ENCODE data around the gene FMO3.

Gene FMO3

DNA sequence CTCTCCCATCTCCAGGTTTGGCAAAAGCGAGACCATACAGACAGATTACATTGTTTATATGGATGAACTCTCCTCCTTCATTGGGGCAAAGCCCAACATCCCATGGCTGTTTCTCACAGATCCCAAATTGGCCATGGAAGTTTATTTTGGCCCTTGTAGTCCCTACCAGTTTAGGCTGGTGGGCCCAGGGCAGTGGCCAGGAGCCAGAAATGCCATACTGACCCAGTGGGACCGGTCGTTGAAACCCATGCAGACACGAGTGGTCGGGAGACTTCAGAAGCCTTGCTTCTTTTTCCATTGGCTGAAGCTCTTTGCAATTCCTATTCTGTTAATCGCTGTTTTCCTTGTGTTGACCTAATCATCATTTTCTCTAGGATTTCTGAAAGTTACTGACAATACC is 26.4 kb downstream of the FMO3 start:
- no peak for DNase-seq

DNA sequence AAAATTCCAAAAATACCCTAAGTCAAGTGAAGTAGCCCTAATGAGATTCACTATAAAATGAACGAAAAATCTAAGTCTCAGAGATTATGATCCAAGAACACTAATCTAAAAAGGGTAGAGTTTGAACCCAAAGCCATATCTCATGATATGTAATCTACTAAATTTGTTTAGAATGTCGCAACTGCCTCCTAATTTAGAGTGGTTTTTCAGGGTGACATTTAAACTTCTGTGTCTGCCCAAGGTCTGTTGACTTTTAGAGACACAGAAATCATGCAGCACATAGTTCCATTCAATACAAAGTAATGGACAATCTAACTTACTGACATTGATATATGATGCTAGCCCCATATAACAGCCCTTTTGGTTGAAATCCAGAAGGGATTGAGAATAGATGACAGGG is 28.9 kb downstream of the FMO3 start:
- no peak for DNase-seq

DNA sequence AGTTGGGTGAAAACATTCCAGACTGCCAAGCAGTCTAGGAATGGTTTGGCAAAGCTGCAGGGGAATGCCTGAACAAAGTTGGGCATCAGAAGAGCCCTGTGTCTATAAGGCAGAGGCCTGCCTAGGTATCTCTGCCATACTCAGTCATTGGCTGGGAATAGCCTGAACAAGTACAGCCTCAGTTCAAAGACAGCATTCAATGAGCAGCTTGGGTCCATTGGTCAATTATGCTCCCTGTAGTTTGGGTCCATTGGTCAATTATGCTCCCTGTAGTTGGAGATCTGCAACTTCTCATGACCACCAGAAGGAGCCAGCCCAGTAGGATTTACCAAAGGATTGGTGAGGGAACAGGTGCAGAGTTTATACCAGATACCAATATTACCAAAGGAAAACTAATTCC is 31.6 kb downstream of the FMO3 start:
- no peak for DNase-seq

DNA sequence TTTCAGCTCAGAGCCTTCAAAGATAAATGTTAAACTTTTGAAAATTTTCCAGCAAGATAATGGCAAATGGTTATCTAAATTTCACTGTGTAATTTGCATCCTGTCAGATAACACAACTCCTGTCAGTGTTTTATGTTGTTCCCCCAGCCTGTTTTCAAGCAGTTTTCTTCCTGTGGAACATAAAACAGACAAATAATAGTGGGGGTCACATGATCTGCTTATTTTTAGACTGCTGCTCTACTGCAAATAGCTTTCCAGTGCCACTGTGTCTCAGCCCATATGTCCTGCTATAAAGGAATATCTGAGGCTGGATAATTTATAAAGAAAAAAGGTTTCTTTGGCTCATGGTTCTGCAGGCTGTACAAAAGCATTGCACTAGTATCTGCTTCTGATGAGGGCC is 32.2 kb downstream of the FMO3 start:
- DNase-seq = no peak

DNA sequence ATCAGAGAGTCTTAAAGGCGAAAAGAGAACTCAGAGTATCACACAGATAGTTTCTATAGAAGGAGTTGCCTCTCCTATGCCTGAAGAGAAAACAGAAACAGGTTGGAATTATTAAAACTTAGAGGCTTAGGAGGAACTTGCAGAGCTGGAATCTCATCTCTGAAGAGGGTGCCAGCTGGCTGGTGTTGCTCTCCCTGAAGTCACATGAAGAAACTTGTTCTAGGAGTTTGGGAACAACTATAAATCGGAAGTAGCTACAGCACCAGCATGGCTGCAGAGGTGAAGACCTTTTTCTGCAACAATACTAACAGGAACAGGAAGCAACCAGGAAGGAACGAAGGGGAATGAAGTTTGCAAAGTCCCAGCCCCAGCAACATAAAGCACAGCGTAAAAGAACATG is 35.8 kb downstream of the FMO3 start:
- DNase-seq = no peak

DNA sequence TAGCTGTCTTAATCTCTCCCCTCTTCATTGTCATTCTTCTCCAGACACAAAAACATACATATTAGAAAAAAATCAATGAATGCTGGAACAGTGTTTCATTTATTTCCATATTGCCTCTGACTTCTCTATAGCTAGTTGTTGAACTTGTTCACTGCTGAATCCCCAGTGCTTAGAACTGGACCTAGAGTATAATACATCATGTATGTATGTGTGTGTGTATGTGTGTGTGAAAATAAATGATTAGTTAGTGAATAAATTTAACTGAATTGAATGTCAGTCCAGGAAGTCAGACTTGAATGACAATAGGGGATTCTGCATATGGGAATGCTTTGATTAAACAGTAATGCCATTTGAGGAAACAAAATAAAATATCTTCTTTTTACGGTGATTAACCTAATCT is 36.4 kb downstream of the FMO3 start:
- no peak for DNase-seq

DNA sequence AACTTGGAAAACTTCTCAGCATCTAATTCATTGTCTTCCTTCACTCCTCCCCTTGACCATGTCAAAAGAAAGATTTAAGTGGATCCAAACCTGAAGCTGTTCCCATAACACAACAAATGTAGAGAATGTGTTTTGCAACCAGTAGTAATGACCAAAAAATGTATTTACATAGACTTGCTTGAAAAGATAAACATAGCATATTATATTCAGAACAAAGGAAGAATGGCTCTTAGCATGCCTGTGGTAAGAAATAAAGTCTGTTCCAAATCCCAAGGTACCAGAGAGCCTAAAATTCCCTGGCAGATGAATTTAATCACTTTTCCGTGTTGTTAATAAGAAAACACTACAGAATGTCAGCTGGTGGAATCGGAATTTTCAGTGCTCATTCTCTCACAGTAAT is 36.8 kb downstream of the FMO3 start:
- DNase-seq = no peak

DNA sequence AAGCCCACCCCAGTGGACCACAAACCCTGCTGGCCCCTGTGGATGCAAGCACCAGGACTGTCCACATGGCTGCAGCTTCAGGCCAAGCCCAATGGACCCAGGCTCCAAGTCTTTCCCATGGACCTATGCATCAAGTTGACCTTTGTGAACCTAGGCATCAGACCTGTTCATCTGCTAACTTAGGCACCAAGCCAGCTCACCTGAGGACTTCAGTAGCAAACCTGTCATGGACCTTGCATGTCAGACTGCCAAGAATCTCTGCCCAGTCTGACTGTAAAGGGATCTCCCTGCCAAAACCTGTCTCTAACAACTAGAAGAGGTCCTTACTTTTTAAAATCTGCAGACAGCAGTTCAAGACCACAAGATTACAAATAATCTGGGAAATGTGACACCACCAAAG is 37.8 kb downstream of the FMO3 start:
- DNase-seq = no peak

DNA sequence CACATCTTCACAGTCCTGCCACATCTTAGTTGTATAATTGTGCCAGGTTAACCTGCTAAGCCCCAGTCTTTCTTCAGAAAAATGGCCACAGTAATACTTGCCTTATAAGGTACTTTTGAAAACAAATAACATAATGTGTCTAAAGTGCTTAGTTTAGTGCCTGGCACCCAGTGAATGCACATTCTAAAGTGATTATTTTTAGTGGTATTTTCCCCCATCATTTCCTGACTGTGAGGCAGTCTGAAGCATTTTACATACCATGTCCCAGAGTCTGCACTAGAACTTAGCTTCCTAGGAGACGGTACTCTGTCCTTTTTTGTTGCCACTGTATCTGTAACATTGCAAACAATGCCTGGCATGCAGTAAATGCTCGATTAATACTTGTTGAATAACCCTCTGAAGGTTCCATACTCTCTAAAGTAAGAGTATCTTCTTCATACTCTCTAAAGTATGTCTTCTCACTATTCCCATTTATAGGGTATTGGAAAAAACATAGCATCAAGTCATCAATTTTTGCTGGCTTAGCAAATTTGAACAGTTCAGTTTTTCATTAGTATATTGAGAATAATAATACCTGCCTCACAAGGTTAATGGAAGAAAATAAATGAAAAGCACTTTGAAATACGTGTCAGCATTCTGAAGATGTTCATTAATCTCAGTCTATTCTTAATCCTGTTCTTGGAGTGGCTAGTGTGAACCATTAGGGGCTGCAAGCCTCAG is 43.7 kb downstream of the FMO3 start:
- DNase-seq = no peak

DNA sequence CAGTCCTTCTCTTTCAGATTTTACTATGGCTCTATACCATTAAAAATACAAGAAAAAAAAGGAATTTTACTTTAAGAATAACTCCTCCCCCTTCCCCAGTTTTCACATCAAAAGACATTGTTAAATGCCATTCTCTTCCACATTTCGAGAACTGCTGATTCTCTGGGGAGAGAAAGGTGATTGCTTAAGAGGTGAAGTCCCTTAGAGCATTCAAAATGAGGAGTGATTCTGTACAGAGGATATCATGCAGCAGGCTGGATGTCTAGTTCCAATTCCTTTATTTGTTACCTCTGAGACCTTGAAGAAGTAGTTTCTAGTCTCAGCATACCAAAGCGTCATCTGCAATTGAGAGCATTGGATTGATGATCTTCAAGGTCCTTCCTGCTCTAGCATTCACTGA is 46.9 kb downstream of the FMO3 start:
- DNase-seq = no peak

DNA sequence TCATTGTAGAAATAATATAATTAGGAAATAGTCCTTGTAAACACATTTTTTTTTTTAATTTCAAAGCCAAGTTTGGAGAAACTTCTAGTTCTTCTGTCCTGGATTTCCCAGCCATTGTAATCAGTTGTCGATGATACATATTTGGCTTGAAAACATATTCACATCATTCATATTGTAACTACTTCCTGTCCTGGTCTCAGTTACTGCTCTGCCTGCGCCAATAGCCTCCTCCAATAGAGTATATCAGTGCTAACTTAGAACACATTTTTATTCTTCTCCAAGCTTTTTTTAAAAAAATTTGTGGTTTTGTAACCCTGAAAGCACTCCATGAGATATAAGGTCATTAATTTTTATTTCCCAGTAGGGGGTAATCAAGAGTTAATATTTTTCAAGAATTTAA is 48.3 kb downstream of the FMO3 start:
- no peak for DNase-seq

DNA sequence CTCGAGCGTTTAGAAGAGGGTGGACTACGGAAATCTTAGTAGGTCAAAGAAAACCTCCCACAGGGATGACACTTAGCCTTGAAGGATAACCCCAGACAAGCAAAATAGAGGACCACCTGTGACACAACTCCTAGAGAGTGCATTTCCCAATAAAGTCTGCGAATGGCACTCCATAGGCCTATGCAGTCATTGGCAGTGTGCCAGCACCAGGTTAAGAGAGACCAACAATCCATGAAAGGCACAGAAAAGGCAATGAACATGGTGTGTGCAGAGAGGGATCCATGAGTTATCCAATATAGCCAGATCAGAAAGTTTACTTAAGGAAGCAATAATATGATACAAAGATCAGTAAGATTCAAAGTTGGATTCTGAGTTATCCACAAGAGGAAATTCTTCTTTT is 49.2 kb downstream of the FMO3 start:
- no peak for DNase-seq

DNA sequence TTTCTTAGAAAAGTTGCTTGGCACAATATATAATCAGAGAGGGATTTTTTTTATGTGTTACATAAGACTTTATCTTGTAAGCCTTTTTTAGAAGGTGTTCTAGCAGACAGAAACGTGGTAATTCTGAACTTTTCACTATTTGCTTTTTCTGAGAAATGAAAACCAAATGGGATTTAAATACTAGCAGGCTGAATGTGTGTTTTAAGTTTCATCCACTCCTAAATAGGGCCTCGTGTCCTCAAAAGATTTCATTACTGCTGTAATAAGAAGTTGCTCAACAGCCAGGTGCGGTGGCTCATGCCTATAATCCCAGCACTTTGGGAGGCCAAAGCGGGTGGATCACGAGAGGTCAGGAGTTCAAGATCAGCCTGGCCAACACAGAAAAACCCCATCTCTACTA is 49.7 kb downstream of the FMO3 start:
- no peak for DNase-seq

DNA sequence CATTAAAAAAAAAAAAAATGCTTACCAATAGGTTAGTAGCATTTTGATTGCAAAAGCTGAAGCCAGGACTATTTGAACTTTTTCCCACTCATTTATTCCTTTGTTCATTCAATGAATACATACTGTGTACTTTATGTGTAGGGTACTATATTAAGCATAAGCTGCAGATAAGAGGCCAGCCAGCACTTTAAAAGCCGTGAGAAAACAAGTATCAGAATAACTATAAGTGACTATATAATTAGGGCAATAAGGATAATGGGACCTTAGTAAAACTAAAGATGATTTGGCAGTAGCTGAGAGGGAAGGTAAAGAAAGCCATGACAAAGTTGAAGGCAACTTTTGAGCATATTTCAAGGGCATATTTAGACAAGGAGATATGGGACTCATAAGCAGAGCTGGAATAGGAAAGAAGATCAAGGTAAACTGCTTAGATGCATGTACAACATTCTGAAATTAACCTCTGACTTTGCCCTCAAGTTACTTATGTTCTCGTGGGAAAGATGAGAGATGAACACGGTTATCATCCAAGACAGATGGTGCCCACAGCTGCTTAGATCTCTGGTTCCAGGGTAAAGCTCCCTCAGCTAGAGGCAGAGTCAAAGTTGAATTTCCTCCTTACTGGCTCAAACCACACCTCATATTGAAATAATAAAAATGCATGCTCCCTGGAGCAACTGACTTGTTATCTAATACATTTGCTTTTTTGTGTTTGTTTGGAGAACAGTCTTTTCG is 50.4 kb downstream of the FMO3 start:
- DNase-seq = no peak

DNA sequence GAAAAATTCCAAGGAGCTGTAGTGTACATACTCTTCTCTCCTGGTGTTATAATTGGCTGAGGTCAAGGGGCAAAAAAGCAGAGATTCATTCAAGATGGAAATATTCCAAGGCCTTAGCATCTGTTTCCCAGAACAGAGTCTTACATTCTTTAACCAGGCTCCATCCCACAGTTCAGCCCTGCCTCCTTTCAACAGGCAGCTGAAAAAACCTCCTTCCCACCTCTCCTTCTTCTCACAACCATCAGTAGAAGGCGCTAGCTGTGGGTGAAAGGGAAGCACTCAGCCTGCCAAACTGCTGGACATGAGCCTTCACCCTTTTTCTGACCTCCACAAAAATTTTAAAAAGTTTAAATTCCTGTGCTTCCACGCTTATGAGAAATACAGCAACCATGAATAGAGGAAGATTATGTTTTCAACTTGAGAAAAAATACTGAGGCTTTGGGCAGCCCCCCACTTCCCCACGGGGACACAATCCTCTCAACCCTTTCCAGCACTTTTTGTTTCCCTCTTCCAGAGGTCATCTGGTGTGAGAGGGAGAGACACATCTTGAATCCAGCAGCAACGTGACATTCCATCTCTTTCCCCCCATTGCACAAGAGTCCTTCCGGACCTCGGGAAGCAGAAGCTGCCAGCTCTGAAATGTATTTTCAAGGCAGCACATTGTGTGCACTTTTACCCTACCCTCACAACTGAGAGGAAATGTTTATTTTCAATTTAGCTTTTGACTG is 51.1 kb downstream of the FMO3 start:
- DNase-seq = no peak

DNA sequence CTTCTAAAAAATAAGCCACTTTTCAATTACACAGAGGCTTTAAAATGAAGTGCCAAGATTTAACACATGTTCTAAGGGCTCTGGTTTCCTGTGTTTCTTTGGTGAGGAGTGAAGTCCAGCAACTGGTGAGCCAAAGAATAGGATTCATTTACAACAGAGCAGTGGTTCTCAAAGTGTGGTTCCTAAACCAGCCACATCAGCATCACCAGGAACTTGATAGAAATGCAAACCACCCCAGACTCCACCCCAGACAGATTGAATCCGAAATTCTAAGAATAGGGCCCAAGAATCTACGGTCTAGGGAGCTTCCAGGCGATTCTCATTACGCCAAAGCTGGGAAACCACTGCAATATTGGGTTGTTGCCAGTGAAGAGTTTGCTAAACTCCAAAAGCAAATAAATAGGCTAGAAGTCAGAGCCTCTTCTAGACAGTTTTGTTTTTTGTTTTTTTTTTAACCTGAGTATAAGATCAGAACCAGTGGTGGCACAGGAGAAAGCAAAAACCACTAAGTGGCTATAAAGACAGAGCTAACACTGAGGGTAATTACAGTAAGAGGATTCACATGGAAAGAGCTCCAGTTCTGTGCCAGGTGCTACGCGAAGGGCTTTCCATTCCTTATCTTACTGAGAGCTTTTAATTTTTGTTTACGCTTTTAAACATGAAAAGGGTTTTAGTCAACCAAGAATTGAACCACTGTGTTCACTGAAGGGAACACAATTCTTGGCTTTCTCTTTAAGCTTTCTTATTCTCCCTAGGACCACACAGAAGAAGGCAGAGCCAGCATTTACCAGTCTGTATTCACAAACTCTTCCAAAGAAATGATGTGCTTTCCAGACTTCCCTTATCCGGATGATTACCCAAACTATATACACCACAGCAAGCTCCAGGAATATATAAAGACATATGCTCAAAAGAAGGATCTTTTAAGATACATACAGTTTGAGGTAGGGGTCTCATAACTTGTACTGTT is 52.0 kb downstream of the FMO3 start:
- no peak for DNase-seq

DNA sequence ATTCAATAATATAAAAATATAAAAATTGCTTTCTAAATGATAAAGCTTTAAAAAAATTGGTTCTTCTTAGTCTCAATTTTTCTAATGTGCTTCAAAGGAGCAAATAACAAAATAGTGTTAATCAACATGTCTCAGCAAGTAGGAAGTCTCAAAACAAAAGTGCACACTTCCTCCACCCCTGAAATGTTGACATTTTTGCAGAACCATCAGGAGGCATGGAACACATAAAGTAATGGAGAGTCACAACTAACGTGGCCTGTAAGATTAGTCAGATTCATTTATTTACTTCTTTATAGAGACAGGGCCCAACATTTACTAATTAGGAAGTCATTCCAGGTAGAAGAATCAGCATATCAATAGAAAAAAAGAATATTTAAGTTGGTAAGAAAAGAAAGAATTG is 59.5 kb downstream of the FMO3 start:
- no peak for DNase-seq

DNA sequence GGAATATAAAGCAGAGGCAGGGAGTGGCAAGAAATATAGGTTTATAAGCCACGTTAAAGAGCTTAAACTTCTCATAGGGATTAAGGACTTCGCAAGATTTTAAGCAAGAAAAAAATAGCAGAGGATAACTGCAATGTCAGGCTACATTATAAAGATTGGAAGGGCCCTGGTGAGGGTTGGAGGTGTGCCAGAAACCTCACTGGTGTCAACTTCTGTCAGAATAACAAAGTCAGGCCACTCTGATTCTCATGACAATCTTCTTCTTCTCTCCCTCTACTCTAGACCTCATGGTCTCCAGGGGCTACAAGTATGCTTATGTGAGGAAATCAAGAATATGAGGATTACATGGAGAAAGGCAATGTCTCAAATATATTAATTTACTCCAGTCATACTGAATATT is 61.8 kb downstream of the FMO3 start:
- no peak for DNase-seq

DNA sequence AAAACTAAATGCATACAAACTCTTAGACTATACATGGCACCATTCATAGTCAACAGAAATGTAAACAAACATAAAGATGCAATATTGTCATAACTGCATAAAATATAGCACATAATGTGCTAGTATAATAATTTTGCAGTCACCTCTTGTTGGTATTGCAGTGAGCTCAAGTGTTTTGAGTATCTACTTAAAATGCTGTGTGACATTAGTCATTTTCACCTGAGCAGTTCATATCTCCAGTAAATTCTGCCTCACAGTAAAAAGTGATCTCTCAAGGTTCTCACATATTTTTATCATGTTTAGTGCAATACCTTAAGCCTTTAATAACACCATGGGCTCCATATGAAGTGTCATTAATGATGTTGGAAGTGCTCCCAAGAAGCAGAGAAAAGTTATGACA is 64.8 kb downstream of the FMO3 start:
- no peak for DNase-seq

DNA sequence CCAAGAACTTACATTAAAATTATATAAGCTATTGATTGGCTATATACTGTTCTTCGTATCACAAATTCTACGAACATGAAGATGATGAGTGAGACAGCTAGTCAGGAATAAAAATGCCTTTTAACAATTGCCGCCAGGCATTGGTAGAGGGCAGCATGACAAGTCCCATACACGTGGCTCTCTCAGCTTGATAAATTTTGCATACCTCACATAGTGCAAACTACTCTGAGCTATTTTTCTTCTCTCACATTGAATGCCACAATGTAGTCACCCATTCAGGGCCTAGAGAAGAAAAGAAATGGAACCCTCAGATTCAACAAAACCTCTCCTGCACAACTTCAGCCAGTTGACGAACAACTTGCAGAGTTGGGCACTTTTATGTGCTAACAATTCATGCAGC is 67.4 kb downstream of the FMO3 start:
- no peak for DNase-seq

DNA sequence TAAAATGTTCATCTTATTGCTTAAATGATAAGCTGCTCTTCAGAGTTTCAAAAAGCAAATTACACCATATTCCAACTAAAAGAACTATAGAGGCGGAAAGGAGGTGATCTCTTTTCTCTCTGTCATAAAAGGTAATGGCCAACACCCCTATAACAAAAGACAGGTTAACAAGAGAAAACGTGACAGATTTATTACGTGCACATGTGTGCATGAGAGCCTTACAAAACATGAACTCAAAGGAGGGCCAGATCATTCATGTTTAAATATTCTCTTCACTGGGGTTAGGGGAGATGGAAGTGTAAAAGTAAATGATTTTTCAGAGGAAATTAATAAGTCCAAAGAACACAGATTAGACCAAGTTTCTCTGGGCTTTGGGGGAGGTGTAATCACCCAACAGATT is 67.8 kb downstream of the FMO3 start:
- DNase-seq = no peak

DNA sequence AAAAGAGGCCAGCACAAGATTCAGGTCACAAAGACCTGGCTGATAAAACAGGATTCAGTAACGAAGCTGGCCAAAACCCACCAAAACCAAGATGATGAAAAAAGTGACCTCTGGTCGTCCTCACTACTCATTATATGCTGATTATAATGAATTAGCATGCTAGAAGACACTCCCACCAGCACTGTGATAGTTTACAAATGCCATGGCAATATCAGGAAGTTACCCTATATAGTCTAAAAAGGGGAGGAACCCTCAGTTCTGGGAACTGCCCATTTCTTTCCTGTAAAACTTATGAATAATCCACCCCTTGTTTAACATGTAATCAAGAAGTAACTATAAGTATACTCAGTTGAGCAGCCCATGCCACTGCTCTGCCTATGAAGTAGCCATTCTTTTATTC is 68.4 kb downstream of the FMO3 start:
- DNase-seq = no peak

DNA sequence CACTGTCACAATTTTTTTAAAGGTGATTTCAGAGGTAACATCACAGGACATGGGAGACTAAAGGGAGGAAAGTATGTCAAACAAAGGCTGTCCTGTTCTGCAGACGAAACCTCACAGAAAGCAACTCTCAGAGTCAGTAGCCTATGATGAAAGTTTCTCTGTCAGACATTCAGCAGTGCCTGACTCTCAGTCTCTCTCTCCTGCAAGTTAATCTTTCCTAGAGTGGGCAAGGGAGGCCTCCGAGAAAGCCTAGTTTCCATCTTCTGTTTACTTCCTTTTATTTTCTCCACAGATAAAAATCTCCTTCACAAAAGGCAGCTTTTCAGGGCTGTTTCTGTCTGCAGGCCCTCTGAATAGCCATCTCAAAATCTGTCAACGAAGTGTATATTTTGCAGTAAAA is 69.5 kb downstream of the FMO3 start:
- DNase-seq = no peak
